GM21360 (cell line): ENCODE results near the gene SOX12.
A peak's percentile ranks its signal among the peaks of the same experiment; 100 is the strongest.

Experiments used
- ATAC-seq: cut with Tn5 transposase; IDR thresholded peaks from one replicate; pipeline ENCODE4 v1.9.1; 2021; ENCODE audit warnings: mild to moderate bottlenecking, moderate library complexity; ENCODE audit not compliant: unreplicated experiment

The SOX12 gene

GRCh38 chr20:325045-325888, at the start of gene SOX12:
TSS of gene SOX12 (plus strand) at chr20:325552. CDS start at chr20:325925, 373 bp downstream.
- peak; percentile 68 for ATAC-seq

- no peak for ATAC-seq
Measured at GRCh38 chr20:275791-276190, 49.6 kb upstream of the SOX12 start.

- ATAC-seq: no peak
Measured at GRCh38 chr20:276620-277495, 48.5 kb upstream of the SOX12 start.

- ATAC-seq: no peak
Measured at GRCh38 chr20:277496-277781, 47.9 kb upstream of the SOX12 start.

- no peak for ATAC-seq
Measured at GRCh38 chr20:278181-278580, 47.2 kb upstream of the SOX12 start.

GRCh38 chr20:278607-279571, 46.5 kb upstream of the SOX12 start:
- ATAC-seq: no peak

GRCh38 chr20:284172-284571, 41.2 kb upstream of the SOX12 start:
- no peak for ATAC-seq

- no peak for ATAC-seq
Measured at GRCh38 chr20:286508-286907, 38.8 kb upstream of the SOX12 start.

GRCh38 chr20:288956-289692, 36.2 kb upstream of the SOX12 start:
- ATAC-seq: no peak

- ATAC-seq: no peak
Measured at GRCh38 chr20:289693-290083, 35.7 kb upstream of the SOX12 start.

GRCh38 chr20:290084-290831, 35.1 kb upstream of the SOX12 start, which contains the start of gene C20orf96:
TSS of gene C20orf96 (minus strand) at chr20:290750. CDS start at chr20:290610, 140 bp downstream.
- peak; percentile 85 for ATAC-seq

- ATAC-seq: no peak
Measured at GRCh38 chr20:294602-295001, 30.8 kb upstream of the SOX12 start.

GRCh38 chr20:295804-296203, 29.5 kb upstream of the SOX12 start:
- ATAC-seq: no peak

GRCh38 chr20:297098-297924, 28.0 kb upstream of the SOX12 start, which contains the start of gene ZCCHC3:
TSS of gene ZCCHC3 (plus strand) at chr20:297570. CDS start at chr20:297587, 17 bp downstream.
- peak; percentile 76 for ATAC-seq

- peak; percentile 20 for ATAC-seq
Measured at GRCh38 chr20:297925-298775, 27.2 kb upstream of the SOX12 start.

GRCh38 chr20:298776-299391, 26.5 kb upstream of the SOX12 start:
- no peak for ATAC-seq

- no peak for ATAC-seq
Measured at GRCh38 chr20:300345-300990, 24.9 kb upstream of the SOX12 start.
